ENCODE measurements around the gene LEMD1.

The LEMD1 gene

GRCh38 chr1:205357567-205357966, 64.3 kb downstream of the LEMD1 start:
- no peaks in the 10 kb centered on the region for H3K9me3 ChIP-seq (ENCODE audit: control insufficient read depth in 2 of 2, low read length in 2 of 2)

DNA sequence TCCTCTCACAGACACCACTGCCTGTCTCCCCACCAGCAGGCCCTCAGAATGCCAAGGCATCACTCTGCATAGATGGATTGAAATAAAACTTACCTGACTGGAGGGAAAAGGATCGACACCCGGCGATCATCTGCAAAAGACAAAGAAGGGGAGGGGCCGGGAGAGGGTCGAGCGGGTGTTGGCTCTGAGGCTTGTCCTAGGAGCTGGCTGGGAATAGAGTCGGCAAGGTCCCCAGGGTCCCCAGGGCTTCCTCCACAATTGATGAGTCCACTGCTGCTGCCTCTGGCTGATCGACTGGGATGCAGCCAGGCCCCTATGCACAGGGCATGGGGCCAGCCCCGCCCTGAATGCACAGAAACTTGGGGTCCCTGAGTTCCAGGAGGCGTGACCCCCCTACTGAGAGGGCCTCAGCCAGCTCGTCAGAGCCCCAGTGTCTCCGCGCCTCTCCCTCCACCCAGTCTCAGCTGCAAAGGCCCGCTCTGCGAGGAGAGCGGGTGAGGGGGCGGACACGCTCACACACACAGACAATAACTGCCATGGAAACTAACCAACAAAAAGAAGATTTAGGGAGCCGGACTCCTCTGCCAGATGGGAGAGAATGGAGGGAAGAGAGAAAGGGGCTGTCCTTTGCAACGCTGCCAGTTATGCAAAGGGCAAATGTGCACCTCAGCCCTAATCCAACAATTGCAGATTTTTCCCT, 65.3 kb downstream of the LEMD1 start, which contains the start of gene KLHDC8A:
TSS of gene KLHDC8A (minus strand) at position 483 of the 700 bp plus-strand sequence. CDS start 13,318 bp downstream, outside the sequence.
- no peak within 1 kb of the TSS for H3K4me3 ChIP-seq (ENCODE audit: low read length in 2 of 2)
- no peaks in the 10 kb centered on the region for H3K9me3 ChIP-seq (ENCODE audit: control insufficient read depth in 2 of 2, low read length in 2 of 2)
- H3K27ac ChIP-seq (ENCODE audit: low read depth in 2 of 2, low read length in 2 of 2), result no peak within 1 kb of the TSS
- H3K9ac ChIP-seq (ENCODE audit: low read depth in 1 of 2, low read length in 2 of 2), result no peak within 1 kb of the TSS
- no peaks in the 10 kb centered on the region for H3K27me3 ChIP-seq (ENCODE audit: control insufficient read depth in 2 of 2, insufficient read depth in 2 of 2, low read length in 2 of 2)
- H3K36me3 ChIP-seq (ENCODE audit: control insufficient read depth in 2 of 2, insufficient read depth in 2 of 2, low read length in 2 of 2), result no peaks in the 10 kb centered on the region
- H3K4me1 ChIP-seq (ENCODE audit: control insufficient read depth in 2 of 2, insufficient read depth in 2 of 2, low read length in 2 of 2), result peaks cover 6 to 18% of the 10 kb centered on the region in 2 donors

More at GRCh38 chr1:205357567-205357966, 64.3 kb downstream of the LEMD1 start:
- no peaks in the 10 kb centered on the region for H3K36me3 ChIP-seq (ENCODE audit: control insufficient read depth in 2 of 2, insufficient read depth in 2 of 2, low read length in 2 of 2)
- peaks cover 2 to 18% of the 10 kb centered on the region in 2 donors for H3K4me1 ChIP-seq (ENCODE audit: control insufficient read depth in 2 of 2, insufficient read depth in 2 of 2, low read length in 2 of 2)
- H3K27ac ChIP-seq (ENCODE audit: low read depth in 2 of 2, low read length in 2 of 2), result no peak overlapping the region
- H3K9ac ChIP-seq (ENCODE audit: low read depth in 1 of 2, low read length in 2 of 2), result no peak overlapping the region
- no peak overlapping the region for H3K4me3 ChIP-seq (ENCODE audit: low read length in 2 of 2)
- no peaks in the 10 kb centered on the region for H3K27me3 ChIP-seq (ENCODE audit: control insufficient read depth in 2 of 2, insufficient read depth in 2 of 2, low read length in 2 of 2)

- H3K27me3 ChIP-seq (ENCODE audit: control insufficient read depth in 2 of 2, insufficient read depth in 2 of 2, low read length in 2 of 2), result no peaks in the 10 kb centered on the region
- H3K36me3 ChIP-seq (ENCODE audit: control insufficient read depth in 2 of 2, insufficient read depth in 2 of 2, low read length in 2 of 2), result no peaks in the 10 kb centered on the region
- H3K4me1 ChIP-seq (ENCODE audit: control insufficient read depth in 2 of 2, insufficient read depth in 2 of 2, low read length in 2 of 2), result peaks cover 6 to 18% of the 10 kb centered on the region in 2 donors
- no peak overlapping the region for H3K9ac ChIP-seq (ENCODE audit: low read depth in 1 of 2, low read length in 2 of 2)
- H3K27ac ChIP-seq (ENCODE audit: low read depth in 2 of 2, low read length in 2 of 2), result peak overlapping the region; percentile 10 to 67
- H3K4me3 ChIP-seq (ENCODE audit: low read length in 2 of 2), result no peak overlapping the region
- no peaks in the 10 kb centered on the region for H3K9me3 ChIP-seq (ENCODE audit: control insufficient read depth in 2 of 2, low read length in 2 of 2)
Observed at GRCh38 chr1:205355075-205355453, 66.8 kb downstream of the LEMD1 start.

GRCh38 chr1:205354259-205355074, 67.4 kb downstream of the LEMD1 start:
- Histone ChIP-seq H3K9ac (ENCODE audit: low read depth in 1 of 2, low read length in 2 of 2) (no peak overlapping the region), H3K36me3 (ENCODE audit: control insufficient read depth in 2 of 2, insufficient read depth in 2 of 2, low read length in 2 of 2) (no peaks in the 10 kb centered on the region), H3K27ac (ENCODE audit: low read depth in 2 of 2, low read length in 2 of 2) (peak overlapping the region; percentile 10 to 67), H3K27me3 (ENCODE audit: control insufficient read depth in 2 of 2, insufficient read depth in 2 of 2, low read length in 2 of 2) (no peaks in the 10 kb centered on the region), H3K9me3 (ENCODE audit: control insufficient read depth in 2 of 2, low read length in 2 of 2) (no peaks in the 10 kb centered on the region), H3K4me3 (ENCODE audit: low read length in 2 of 2) (no peak overlapping the region), H3K4me1 (ENCODE audit: control insufficient read depth in 2 of 2, insufficient read depth in 2 of 2, low read length in 2 of 2) (peaks cover 9 to 18% of the 10 kb centered on the region in 2 donors)

DNA sequence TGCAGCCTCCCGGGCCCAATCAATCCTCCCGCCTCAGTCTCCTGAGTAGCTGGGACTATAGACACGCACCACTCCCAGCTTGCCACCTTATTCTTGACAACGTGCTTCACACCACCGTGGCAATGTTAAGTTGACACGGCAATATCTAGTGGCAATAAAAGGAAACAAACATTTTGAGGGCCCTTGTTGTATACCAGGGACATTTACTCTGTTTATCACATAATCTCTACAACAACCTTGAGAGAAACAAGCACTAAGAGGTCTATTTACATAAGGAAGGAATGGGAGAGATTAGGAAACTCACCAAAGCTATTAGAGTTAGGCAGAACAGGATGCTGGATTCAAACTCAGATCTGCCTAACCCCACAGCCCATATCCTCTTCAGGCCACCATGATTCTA, 68.2 kb downstream of the LEMD1 start:
- Histone ChIP-seq H3K36me3 (ENCODE audit: control insufficient read depth in 2 of 2, insufficient read depth in 2 of 2, low read length in 2 of 2) (no peaks in the 10 kb centered on the region), H3K9me3 (ENCODE audit: control insufficient read depth in 2 of 2, low read length in 2 of 2) (no peaks in the 10 kb centered on the region), H3K4me1 (ENCODE audit: control insufficient read depth in 2 of 2, insufficient read depth in 2 of 2, low read length in 2 of 2) (peaks cover 13 to 18% of the 10 kb centered on the region in 2 donors), H3K9ac (ENCODE audit: low read depth in 1 of 2, low read length in 2 of 2) (no peak overlapping the region), H3K27me3 (ENCODE audit: control insufficient read depth in 2 of 2, insufficient read depth in 2 of 2, low read length in 2 of 2) (no peaks in the 10 kb centered on the region), H3K27ac (ENCODE audit: low read depth in 2 of 2, low read length in 2 of 2) (peak overlapping the region in 1 of 2 donors; percentile 40), H3K4me3 (ENCODE audit: low read length in 2 of 2) (no peak overlapping the region)

GRCh38 chr1:205353191-205353590, 68.7 kb downstream of the LEMD1 start:
- Histone ChIP-seq H3K9ac (ENCODE audit: low read depth in 1 of 2, low read length in 2 of 2) (no peak overlapping the region), H3K27ac (ENCODE audit: low read depth in 2 of 2, low read length in 2 of 2) (no peak overlapping the region), H3K27me3 (ENCODE audit: control insufficient read depth in 2 of 2, insufficient read depth in 2 of 2, low read length in 2 of 2) (no peaks in the 10 kb centered on the region), H3K9me3 (ENCODE audit: control insufficient read depth in 2 of 2, low read length in 2 of 2) (no peaks in the 10 kb centered on the region), H3K36me3 (ENCODE audit: control insufficient read depth in 2 of 2, insufficient read depth in 2 of 2, low read length in 2 of 2) (no peaks in the 10 kb centered on the region), H3K4me1 (ENCODE audit: control insufficient read depth in 2 of 2, insufficient read depth in 2 of 2, low read length in 2 of 2) (peaks cover 13 to 18% of the 10 kb centered on the region in 2 donors), H3K4me3 (ENCODE audit: low read length in 2 of 2) (no peak overlapping the region)

GRCh38 chr1:205351984-205352713, 69.7 kb downstream of the LEMD1 start:
- no peak overlapping the region for H3K9ac ChIP-seq (ENCODE audit: low read depth in 1 of 2, low read length in 2 of 2)
- peaks cover 13 to 18% of the 10 kb centered on the region in 2 donors for H3K4me1 ChIP-seq (ENCODE audit: control insufficient read depth in 2 of 2, insufficient read depth in 2 of 2, low read length in 2 of 2)
- H3K36me3 ChIP-seq (ENCODE audit: control insufficient read depth in 2 of 2, insufficient read depth in 2 of 2, low read length in 2 of 2), result no peaks in the 10 kb centered on the region
- H3K27ac ChIP-seq (ENCODE audit: low read depth in 2 of 2, low read length in 2 of 2), result peak overlapping the region; percentile 11 to 28
- no peak overlapping the region for H3K4me3 ChIP-seq (ENCODE audit: low read length in 2 of 2)
- H3K27me3 ChIP-seq (ENCODE audit: control insufficient read depth in 2 of 2, insufficient read depth in 2 of 2, low read length in 2 of 2), result peaks cover 0 to 2% of the 10 kb centered on the region in 2 donors
- no peaks in the 10 kb centered on the region for H3K9me3 ChIP-seq (ENCODE audit: control insufficient read depth in 2 of 2, low read length in 2 of 2)

GRCh38 chr1:205350691-205351141, 71.1 kb downstream of the LEMD1 start:
- no peaks in the 10 kb centered on the region for H3K36me3 ChIP-seq (ENCODE audit: control insufficient read depth in 2 of 2, insufficient read depth in 2 of 2, low read length in 2 of 2)
- peaks cover 10 to 17% of the 10 kb centered on the region in 2 donors for H3K4me1 ChIP-seq (ENCODE audit: control insufficient read depth in 2 of 2, insufficient read depth in 2 of 2, low read length in 2 of 2)
- H3K9me3 ChIP-seq (ENCODE audit: control insufficient read depth in 2 of 2, low read length in 2 of 2), result no peaks in the 10 kb centered on the region
- no peak overlapping the region for H3K27ac ChIP-seq (ENCODE audit: low read depth in 2 of 2, low read length in 2 of 2)
- no peak overlapping the region for H3K4me3 ChIP-seq (ENCODE audit: low read length in 2 of 2)
- H3K9ac ChIP-seq (ENCODE audit: low read depth in 1 of 2, low read length in 2 of 2), result no peak overlapping the region
- peaks cover 6 to 8% of the 10 kb centered on the region in 2 donors for H3K27me3 ChIP-seq (ENCODE audit: control insufficient read depth in 2 of 2, insufficient read depth in 2 of 2, low read length in 2 of 2)

GRCh38 chr1:205350124-205350523, 71.7 kb downstream of the LEMD1 start:
- Histone ChIP-seq H3K9me3 (ENCODE audit: control insufficient read depth in 2 of 2, low read length in 2 of 2) (no peaks in the 10 kb centered on the region), H3K4me3 (ENCODE audit: low read length in 2 of 2) (no peak overlapping the region), H3K27me3 (ENCODE audit: control insufficient read depth in 2 of 2, insufficient read depth in 2 of 2, low read length in 2 of 2) (peaks cover 8 to 10% of the 10 kb centered on the region in 2 donors), H3K4me1 (ENCODE audit: control insufficient read depth in 2 of 2, insufficient read depth in 2 of 2, low read length in 2 of 2) (peaks cover 10 to 11% of the 10 kb centered on the region in 2 donors), H3K9ac (ENCODE audit: low read depth in 1 of 2, low read length in 2 of 2) (no peak overlapping the region), H3K36me3 (ENCODE audit: control insufficient read depth in 2 of 2, insufficient read depth in 2 of 2, low read length in 2 of 2) (no peaks in the 10 kb centered on the region), H3K27ac (ENCODE audit: low read depth in 2 of 2, low read length in 2 of 2) (no peak overlapping the region)
